Aorta (tissue), 5 donors: ENCODE measurements around the gene OAF. TPM values are rescaled to one million over a fixed set of nuclear protein-coding genes. Genes with fewer than 3 reads are reported as not detected.

Experiments
- ATAC-seq: fragments of 200-7000 bp; cut with Tn5 transposase; one replicate; pipeline ENCODE4 v1.9.1; 2022; ENCODE audit warnings: moderate library complexity; ENCODE audit not compliant: low FRiP score
- DNase-seq, 2 donors: peaks; one replicate each; pipeline ENCODE4 v3.0.0-alpha.2; 2020
- H3K27ac ChIP-seq, 2 donors: one replicate each; pipeline ENCODE4 v1.5.1; 2013; ENCODE audit warnings: low read length in 2 of 2, mild to moderate bottlenecking in 2 of 2, moderate library complexity in 2 of 2, control low read depth in 1 of 2, inconsistent platforms in 1 of 2, low read depth in 1 of 2
- H3K27me3 ChIP-seq, 2 donors: one replicate each; pipeline ENCODE4 v1.6.1; 2013; ENCODE audit warnings: control low read depth in 1 of 2, low read length in 1 of 2, mild to moderate bottlenecking in 1 of 2, moderate library complexity in 1 of 2; ENCODE audit not compliant: insufficient read depth in 2 of 2, control insufficient read depth in 1 of 2
- H3K36me3 ChIP-seq, 2 donors: one replicate each; pipeline ENCODE4 v1.6.1; 2013; ENCODE audit warnings: control low read depth in 1 of 2, low read length in 1 of 2, mild to moderate bottlenecking in 1 of 2; ENCODE audit not compliant: insufficient read depth in 2 of 2, control insufficient read depth in 1 of 2
- H3K4me1 ChIP-seq, 2 donors: one replicate each; pipeline ENCODE4 v1.6.1; 2013; ENCODE audit warnings: low read length in 2 of 2, control low read depth in 1 of 2, mild to moderate bottlenecking in 1 of 2, moderate library complexity in 1 of 2; ENCODE audit not compliant: insufficient read depth in 2 of 2, control insufficient read depth in 1 of 2
- H3K4me3 ChIP-seq, 2 donors: one replicate each; pipeline ENCODE4 v1.5.1; 2013; ENCODE audit warnings: low read length in 2 of 2, control low read depth in 1 of 2, mild to moderate bottlenecking in 1 of 2
- H3K9me3 ChIP-seq: one replicate; pipeline ENCODE4 v1.6.1; 2013; ENCODE audit warnings: mild to moderate bottlenecking, low read length; ENCODE audit not compliant: control insufficient read depth
- WGBS, 2 donors: extraction: QIAGEN DNeasy Blood & Tissue Kit; methylation state at CpG; one replicate each; pipeline ENCODE4 v1.1.7; 2013; 5-methylcytosine and 5-hydroxymethylcytosine counted together
- intact Hi-C, 2 donors: fragments of 100-400 bp; cut with DNase I; formaldehyde crosslinking; loops; one replicate each; pipeline versions ENCODE4 v1.14.2 to v1.15.0; 2022
- polyA plus RNA-seq, 2 donors: library from polyadenylated mRNA; stranded (reverse); fragments of 200-250 nt; gene quantifications; one replicate each; pipeline ENCODE4 v1.2.3, GENCODE V29; 2013
- total RNA-seq, 2 donors: library from RNA; stranded (reverse); fragmentation: NEBNext Ultra II Directional; extraction: Animal tissue kit (Norgen Biotek cat#: 25700); gene quantifications; one replicate each; pipeline ENCODE4 v1.2.1, GENCODE V29; 2021
- donor health status: healthy with polysubstance abuse.
- donor health status: Bipolar disorder and iron deficiency.
- donor health status: DM: no; HTN: no; CAD: no.
- donor health status: DM: no; HTN: no; CAD: no.
- donor health status: DM: yes; HTN: yes; CAD: no.

Gene OAF
- total and polyA plus RNA-seq, 4 donors: 4.8 to 79.1 (median 16.5) TPM

DNA sequence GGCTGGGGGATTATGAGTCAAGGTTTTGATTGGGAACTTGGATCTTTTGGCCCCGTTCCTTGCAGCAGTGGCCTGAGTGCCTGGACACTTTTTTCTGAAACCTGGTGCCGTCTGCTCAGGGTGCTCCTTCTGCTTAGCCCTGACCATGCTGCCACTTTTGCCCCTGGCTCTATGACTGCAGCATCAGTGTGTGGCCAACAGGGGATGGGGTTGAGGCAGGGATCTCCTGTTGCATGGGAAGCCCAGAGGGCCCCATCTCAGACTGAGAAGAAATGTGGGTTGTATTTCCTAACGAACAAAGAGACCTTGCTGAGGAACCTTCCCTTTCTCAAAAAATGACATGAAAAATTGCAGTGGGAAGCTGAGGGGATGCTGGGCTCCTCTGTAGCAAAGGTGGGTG, 47.8 kb downstream of the OAF start:
- Histone ChIP-seq H3K36me3 (no peaks in the 10 kb centered on the region), H3K9me3 (no peaks in the 10 kb centered on the region), H3K27me3 (no peaks in the 10 kb centered on the region), H3K4me3 (no peak overlapping the region), H3K27ac (no peak overlapping the region), H3K4me1 (no peaks in the 10 kb centered on the region)
- DNase-seq (no peak), ATAC-seq (no peak)
- 69 to 73% methylated on average over 3 of the region's 3 CpGs for WGBS, 2 donors
- intact Hi-C loops: no loop called here

- ATAC-seq: no peak
- no peak for DNase-seq
- Histone ChIP-seq H3K27ac (no peak overlapping the region), H3K4me3 (no peak overlapping the region), H3K36me3 (no peaks in the 10 kb centered on the region), H3K4me1 (no peaks in the 10 kb centered on the region), H3K9me3 (no peaks in the 10 kb centered on the region), H3K27me3 (no peaks in the 10 kb centered on the region)
- intact Hi-C loops: no loop called here
- WGBS, 2 donors: 92 to 97% methylated on average over 3 of the region's 3 CpGs
Observed at GRCh38 chr11:120259241-120259640, 48.4 kb downstream of the OAF start.

DNA sequence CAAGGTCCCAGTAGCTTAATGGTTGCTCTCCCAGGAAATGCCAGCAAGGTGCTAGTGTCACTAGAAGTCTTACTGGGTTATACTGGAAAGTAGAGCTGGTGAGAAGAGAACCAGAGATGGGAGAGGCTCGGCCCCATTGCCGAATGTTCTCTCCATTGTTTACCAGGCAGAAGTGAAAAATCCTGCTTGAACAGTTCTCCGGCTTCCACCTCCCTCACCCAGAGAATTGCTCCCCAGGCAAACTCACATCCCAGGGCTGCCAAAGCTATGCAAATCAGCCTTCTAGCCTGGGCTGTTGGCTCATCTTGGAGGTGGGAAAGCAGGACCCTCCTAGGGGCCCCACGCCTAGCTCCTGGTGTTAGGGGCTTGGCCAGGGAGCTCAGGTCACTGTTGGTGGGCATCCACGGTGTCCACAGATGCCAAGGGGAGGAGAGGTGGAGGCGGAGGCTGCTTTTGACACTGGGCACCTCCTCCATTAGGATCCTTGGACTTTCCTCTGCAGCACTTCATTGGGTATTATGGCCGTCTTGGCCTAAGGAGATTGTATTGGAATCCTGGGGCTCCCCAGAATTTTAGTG, 49.2 kb downstream of the OAF start:
- H3K4me1 ChIP-seq: no peaks in the 10 kb centered on the region
- DNase-seq (no peak), ATAC-seq (no peak)
- 93 to 94% methylated on average over 7 of the region's 7 CpGs for WGBS, 2 donors
- no peaks in the 10 kb centered on the region for H3K36me3 ChIP-seq
- intact Hi-C loops: no loop called here
- no peaks in the 10 kb centered on the region for H3K27me3 ChIP-seq
- H3K27ac ChIP-seq: no peak overlapping the region
- H3K4me3 ChIP-seq: no peak overlapping the region
- H3K9me3 ChIP-seq: no peaks in the 10 kb centered on the region

GRCh38 chr11:120260616-120261015, 49.8 kb downstream of the OAF start:
- intact Hi-C loops: no loop called here
- DNase-seq (no peak), ATAC-seq (no peak)
- no peaks in the 10 kb centered on the region for H3K27me3 ChIP-seq
- no peak overlapping the region for H3K4me3 ChIP-seq
- H3K9me3 ChIP-seq: no peaks in the 10 kb centered on the region
- H3K36me3 ChIP-seq: no peaks in the 10 kb centered on the region
- no peaks in the 10 kb centered on the region for H3K4me1 ChIP-seq
- no peak overlapping the region for H3K27ac ChIP-seq
- 92 to 93% methylated on average over 7 of the region's 7 CpGs for WGBS, 2 donors

DNA sequence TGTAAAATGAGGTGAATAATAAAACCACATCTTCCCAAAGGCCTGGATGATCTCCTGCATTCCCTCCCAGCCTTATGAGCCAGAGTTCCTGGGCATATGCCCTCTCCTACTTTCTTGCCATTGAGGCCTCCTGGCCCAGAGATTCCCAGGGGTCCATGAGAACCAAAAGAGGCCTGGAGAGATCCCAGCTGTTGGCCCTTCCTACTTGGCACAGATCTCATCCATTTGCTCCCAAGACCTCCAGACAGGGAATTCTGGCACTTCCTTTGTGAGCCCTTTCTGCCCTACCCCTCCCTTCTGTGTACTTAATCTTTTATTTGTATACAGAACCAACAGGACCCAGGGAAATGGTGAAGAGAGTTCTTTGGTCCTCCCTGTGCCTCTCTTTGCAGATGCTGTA, 50.5 kb downstream of the OAF start:
- Histone ChIP-seq H3K27me3 (no peaks in the 10 kb centered on the region), H3K9me3 (no peaks in the 10 kb centered on the region), H3K4me3 (no peak overlapping the region), H3K27ac (no peak overlapping the region), H3K36me3 (no peaks in the 10 kb centered on the region), H3K4me1 (no peaks in the 10 kb centered on the region)
- no peak for ATAC-seq
- intact Hi-C loops: no loop called here
- no peak for DNase-seq

DNA sequence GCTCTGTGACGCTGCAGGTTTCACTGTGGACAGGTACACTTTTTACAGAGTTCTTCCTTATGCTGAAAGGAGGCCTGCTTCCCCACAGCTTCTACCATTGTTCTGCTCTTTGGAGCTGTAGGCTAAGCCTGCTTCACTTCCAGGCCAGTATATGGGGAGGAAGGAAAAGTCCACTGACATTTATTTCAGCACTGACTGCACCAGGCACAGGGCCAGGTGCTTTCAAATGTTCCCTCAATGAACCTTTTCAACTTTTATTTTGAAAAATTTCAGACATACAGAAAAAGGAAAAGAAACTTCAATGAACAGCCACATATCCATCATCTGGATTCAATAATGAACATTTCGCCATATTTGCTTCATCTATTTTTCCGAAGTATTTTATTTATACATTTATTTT, 51.1 kb downstream of the OAF start:
- DNase-seq: no peak

DNA sequence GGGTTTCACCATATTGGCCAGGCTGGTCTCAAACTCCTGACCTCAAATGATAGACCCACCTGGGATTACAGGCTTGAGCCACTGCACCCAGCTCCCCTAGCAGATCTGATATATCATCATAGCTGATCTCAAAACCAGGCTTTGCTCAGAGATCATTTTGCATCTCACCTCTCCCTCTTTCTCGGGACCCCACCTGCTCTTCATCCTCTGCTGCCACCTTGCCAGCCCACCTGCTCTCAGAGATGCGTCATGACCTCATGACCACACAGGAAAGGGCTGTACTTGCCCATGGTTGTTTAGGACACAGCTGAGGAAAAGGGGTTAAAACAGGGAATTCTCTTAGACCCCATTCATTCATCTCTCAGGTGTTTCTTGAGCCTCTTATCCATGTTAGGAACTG, 56.5 kb downstream of the OAF start:
- DNase-seq (no peak), ATAC-seq (no peak)
- Histone ChIP-seq H3K4me3 (no peak overlapping the region), H3K36me3 (no peaks in the 10 kb centered on the region), H3K27me3 (no peaks in the 10 kb centered on the region), H3K9me3 (no peaks in the 10 kb centered on the region), H3K27ac (no peak overlapping the region), H3K4me1 (no peaks in the 10 kb centered on the region)
- intact Hi-C loops: no loop called here
- WGBS, 2 donors: 83 to 87% methylated on average over 2 of the region's 2 CpGs

More for the DNA sequence above, 51.1 kb downstream of the OAF start:
- ATAC-seq: no peak
- Histone ChIP-seq H3K4me3 (no peak overlapping the region), H3K36me3 (no peaks in the 10 kb centered on the region), H3K27me3 (no peaks in the 10 kb centered on the region), H3K27ac (no peak overlapping the region), H3K9me3 (no peaks in the 10 kb centered on the region), H3K4me1 (no peaks in the 10 kb centered on the region)
- WGBS, 2 donors: 78 to 94% methylated on average over 3 of the region's 3 CpGs
- intact Hi-C loops: no loop called here

DNA sequence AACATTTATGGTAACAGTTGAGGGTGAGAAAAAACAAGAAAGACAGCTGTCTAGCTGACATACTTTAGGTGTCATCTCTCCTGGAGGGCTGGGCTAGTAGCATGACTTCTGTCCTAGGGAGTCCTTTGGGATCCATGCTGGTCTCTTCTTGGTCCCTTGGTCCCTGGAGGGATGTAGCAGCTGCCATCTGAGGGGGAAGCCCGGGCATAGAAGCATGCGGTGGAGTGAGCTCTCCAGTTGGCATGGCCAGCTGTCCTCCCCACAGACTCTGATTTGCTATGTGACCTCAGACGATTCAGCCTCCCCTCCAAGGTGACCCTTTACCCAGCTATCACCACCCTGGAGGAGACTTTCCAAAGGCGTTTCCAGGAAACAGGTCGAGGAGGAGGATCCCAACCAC, 57.9 kb downstream of the OAF start:
- no peak for ATAC-seq
- Histone ChIP-seq H3K9me3 (no peaks in the 10 kb centered on the region), H3K27me3 (no peaks in the 10 kb centered on the region), H3K27ac (no peak overlapping the region), H3K4me3 (no peak overlapping the region), H3K4me1 (no peaks in the 10 kb centered on the region), H3K36me3 (no peaks in the 10 kb centered on the region)
- 80 to 87% methylated on average over 5 of the region's 5 CpGs for WGBS, 2 donors
- intact Hi-C loops: no loop called here
- DNase-seq: no peak

DNA sequence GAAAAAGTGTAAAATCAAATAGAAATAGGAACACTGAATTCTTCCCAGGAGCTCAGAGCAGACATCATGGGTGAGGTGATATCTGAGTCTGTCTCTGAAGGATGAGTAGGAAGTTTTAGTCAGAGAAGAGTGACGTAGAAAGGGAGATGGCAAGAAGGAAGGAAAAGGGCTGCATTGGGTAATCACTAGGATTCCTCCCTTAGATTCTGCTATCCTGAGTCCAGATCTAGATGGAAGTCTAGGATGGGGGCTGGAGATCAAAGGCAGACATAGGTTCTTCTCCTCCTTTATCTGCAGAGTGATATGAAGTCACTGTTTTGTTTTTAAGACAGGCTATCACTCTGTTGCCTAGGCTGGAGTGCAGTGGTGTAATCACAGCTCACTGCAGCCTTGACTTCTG, 59.6 kb downstream of the OAF start:
- Histone ChIP-seq H3K4me3 (no peak overlapping the region), H3K36me3 (no peaks in the 10 kb centered on the region), H3K9me3 (no peaks in the 10 kb centered on the region), H3K4me1 (no peaks in the 10 kb centered on the region), H3K27me3 (no peaks in the 10 kb centered on the region), H3K27ac (no peak overlapping the region)
- ATAC-seq (no peak), DNase-seq (no peak)
- 89% methylated on average over 1 of the region's 1 CpG for WGBS, 2 donors
- intact Hi-C loops: no loop called here
